ENCODE results near the gene FBXO38.

DNA sequence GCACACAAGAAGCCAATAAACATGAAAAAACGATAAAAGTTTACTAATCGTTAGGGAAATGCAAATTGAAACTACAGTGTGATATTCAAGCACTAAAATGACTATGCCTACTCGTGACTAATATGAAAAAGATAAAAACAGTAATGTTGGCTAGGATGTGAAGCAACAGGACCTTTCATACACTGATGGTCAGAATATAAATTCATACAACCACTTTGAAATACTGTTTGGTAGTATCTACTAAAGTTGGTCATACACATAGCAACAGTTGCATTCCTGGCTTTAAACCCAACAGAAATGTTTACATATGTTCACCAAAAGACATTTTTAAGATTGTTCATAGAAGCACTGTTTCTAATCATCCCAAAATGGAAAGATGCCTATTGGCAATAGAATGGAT is 24.3 kb downstream of the FBXO38 start:
- no peak for TF ChIP-seq CTCF (IDR thresholded peaks at IDR 0.05)
- TF ChIP-seq EZH2 (IDR thresholded peaks at IDR 0.05; ENCODE audit: borderline replicate concordance, insufficient read depth, low read depth, low read length, poor library complexity, severe bottlenecking): no peak
